Memory B cell (primary cell): ENCODE measurements around the gene HNRNPR.
"Not testable (repeated sequence)": the region's sequence is repeated elsewhere in the genome, so short reads cannot be mapped to it uniquely, and the experiment has no call there.

ENCODE experiments used
- ATAC-seq: fragments of 150-1000 bp; cut with Tn5 transposase; 2 replicates; pipeline ENCODE4 v1.10.0; 2021; ENCODE audit warnings: low read depth, mild to moderate bottlenecking, moderate library complexity
- DNase-seq, 2 donors: peaks; one replicate each; pipeline ENCODE4 v3.0.0; 2022; ENCODE audit warnings: low spot score in 2 of 2
- H3K27ac Mint-ChIP-seq: one replicate; pipeline ENCODE4 v1.8.0; 2022; ENCODE audit warnings: mild to moderate bottlenecking, moderate library complexity, mixed read lengths
- H3K27me3 Mint-ChIP-seq: one replicate; pipeline ENCODE4 v1.8.0; 2022; ENCODE audit warnings: mixed read lengths
- H3K36me3 Mint-ChIP-seq: one replicate; pipeline ENCODE4 v1.8.0; 2022; ENCODE audit warnings: mild to moderate bottlenecking, mixed read lengths
- H3K4me1 Mint-ChIP-seq: one replicate; pipeline ENCODE4 v1.8.0; 2022; ENCODE audit warnings: mixed read lengths
- H3K4me3 Mint-ChIP-seq: one replicate; pipeline ENCODE4 v1.8.0; 2022; ENCODE audit warnings: mild to moderate bottlenecking, moderate library complexity, mixed read lengths
- H3K9me3 Mint-ChIP-seq: one replicate; pipeline ENCODE4 v1.8.0; 2022; ENCODE audit warnings: mixed read lengths

HNRNPR gene

GRCh38 chr1:23274134-23274505 is 70.0 kb downstream of the HNRNPR start:
- ATAC-seq (no peak), DNase-seq (no peak)
- H3K36me3 Mint-ChIP-seq: peaks cover 1% of the 10 kb centered on the region
- H3K4me1 Mint-ChIP-seq: no peaks in the 10 kb centered on the region
- peaks cover 24% of the 10 kb centered on the region for H3K27me3 Mint-ChIP-seq
- H3K9me3 Mint-ChIP-seq: no peaks in the 10 kb centered on the region
- H3K4me3 Mint-ChIP-seq: no peak overlapping the region
- no peak overlapping the region for H3K27ac Mint-ChIP-seq

GRCh38 chr1:23273450-23274133 is 70.5 kb downstream of the HNRNPR start:
- peaks cover 24% of the 10 kb centered on the region for H3K27me3 Mint-ChIP-seq
- H3K9me3 Mint-ChIP-seq: no peaks in the 10 kb centered on the region

GRCh38 chr1:23263380-23263887 is 80.7 kb downstream of the HNRNPR start:
- Mint-ChIP-seq H3K9me3 (no peaks in the 10 kb centered on the region), H3K27me3 (peaks cover 2% of the 10 kb centered on the region), H3K4me1 (no peaks in the 10 kb centered on the region), H3K36me3 (no peaks in the 10 kb centered on the region), H3K27ac (no peak overlapping the region), H3K4me3 (no peak overlapping the region)
- DNase-seq (no peak), ATAC-seq (no peak)

More at GRCh38 chr1:23273450-23274133, 70.5 kb downstream of the HNRNPR start:
- no peak overlapping the region for H3K4me3 Mint-ChIP-seq
- no peak for ATAC-seq
- no peak for DNase-seq
- H3K27ac Mint-ChIP-seq: no peak overlapping the region
- no peaks in the 10 kb centered on the region for H3K4me1 Mint-ChIP-seq
- H3K36me3 Mint-ChIP-seq: no peaks in the 10 kb centered on the region

GRCh38 chr1:23258082-23258481 is 86.0 kb downstream of the HNRNPR start:
- not testable (repeated sequence) for H3K27ac Mint-ChIP-seq, H3K27me3 Mint-ChIP-seq, DNase-seq, ATAC-seq, H3K4me1 Mint-ChIP-seq, H3K9me3 Mint-ChIP-seq, H3K36me3 Mint-ChIP-seq, H3K4me3 Mint-ChIP-seq

- not testable (repeated sequence) for ATAC-seq, H3K27me3 Mint-ChIP-seq, H3K4me1 Mint-ChIP-seq, DNase-seq, H3K36me3 Mint-ChIP-seq, H3K27ac Mint-ChIP-seq, H3K4me3 Mint-ChIP-seq, H3K9me3 Mint-ChIP-seq
Measured at GRCh38 chr1:23257371-23257770, 86.7 kb downstream of the HNRNPR start.
